Common myeloid progenitor, CD34-positive (primary cell): ENCODE data around the gene SULT1B1.

Experiments used
- CTCF ChIA-PET: fragments of 350-600 bp; sonication (Branson Sonifier 250); formaldehyde crosslinking; loops from one replicate; lab custom pipeline; 2021; ENCODE audit warnings: antibody characterized with exemption; lab: Charles Lee
- POLR2A ChIA-PET: fragments of 350-600 bp; sonication (Branson Sonifier 250); formaldehyde crosslinking; loops from one replicate; lab custom pipeline; 2021; ENCODE audit warnings: antibody characterized with exemption; lab: Charles Lee
- DNase-seq, 3 donors: peaks; one replicate each; pipeline versions ENCODE4 v3.0.0 to v3.0.0-alpha.2; 2013
- H3K27ac ChIP-seq, 2 experiments: 1 replicate in 1 of 2; 2 replicates in 1 of 2; pipeline ENCODE4 v1.7.0; 2013; ENCODE audit warnings: inconsistent platforms in 2 of 2, low read length in 2 of 2, mild to moderate bottlenecking in 2 of 2, low read depth in 1 of 2, moderate library complexity in 1 of 2; ENCODE audit not compliant: severe bottlenecking in 2 of 2, insufficient read depth in 1 of 2, poor library complexity in 1 of 2
- H3K27me3 ChIP-seq, 5 experiments: replicated peaks in 2 of 5; 1 replicate in 3 of 5; 2 replicates in 2 of 5; pipeline versions ENCODE4 v1.6.1 to v1.7.0; 2013; ENCODE audit warnings: low read length in 4 of 5, mild to moderate bottlenecking in 2 of 5, moderate library complexity in 2 of 5, inconsistent platforms in 1 of 5; ENCODE audit not compliant: insufficient read depth in 5 of 5, control insufficient read depth in 4 of 5
- H3K36me3 ChIP-seq, 4 experiments: 1 replicate in 2 of 4; 2 replicates in 2 of 4; pipeline versions ENCODE4 v1.6.1 to v1.7.0; 2013; ENCODE audit warnings: low read length in 3 of 4, control low read depth in 1 of 4, mild to moderate bottlenecking in 1 of 4; ENCODE audit not compliant: control insufficient read depth in 4 of 4, insufficient read depth in 4 of 4
- H3K4me1 ChIP-seq, 4 experiments: 1 replicate in 3 of 4; 2 replicates in 1 of 4; pipeline versions ENCODE4 v1.6.1 to v1.7.1; 2013; ENCODE audit warnings: low read length in 3 of 4, mild to moderate bottlenecking in 3 of 4, control low read depth in 1 of 4, inconsistent platforms in 1 of 4, moderate library complexity in 1 of 4; ENCODE audit not compliant: control insufficient read depth in 4 of 4, insufficient read depth in 4 of 4; ENCODE audit errors: control extremely low read depth in 1 of 4
- H3K4me3 ChIP-seq, 7 experiments: 1 replicate in 4 of 7; 2 replicates in 3 of 7; pipeline versions ENCODE4 v1.5.1 to v1.7.0; 2013; ENCODE audit warnings: mild to moderate bottlenecking in 7 of 7, low read length in 6 of 7, moderate library complexity in 6 of 7, inconsistent platforms in 2 of 7, low read depth in 2 of 7, control low read depth in 1 of 7; ENCODE audit not compliant: insufficient read depth in 4 of 7, control insufficient read depth in 1 of 7; ENCODE audit errors: extremely low read depth in 1 of 7
- H3K9me3 ChIP-seq, 5 experiments: 1 replicate in 4 of 5; 2 replicates in 1 of 5; pipeline versions ENCODE4 v1.6.1 to v1.7.1; 2013; ENCODE audit warnings: low read length in 4 of 5, mild to moderate bottlenecking in 2 of 5, inconsistent platforms in 1 of 5, low read depth in 1 of 5, moderate library complexity in 1 of 5; ENCODE audit not compliant: control insufficient read depth in 4 of 5, insufficient read depth in 2 of 5; ENCODE audit errors: control extremely low read depth in 1 of 5
- WGBS: methylation state at CpG from one replicate; pipeline ENCODE4 v1.1.5; 2013; ENCODE audit not compliant: insufficient coverage; 5-methylcytosine and 5-hydroxymethylcytosine counted together

The SULT1B1 gene

DNA sequence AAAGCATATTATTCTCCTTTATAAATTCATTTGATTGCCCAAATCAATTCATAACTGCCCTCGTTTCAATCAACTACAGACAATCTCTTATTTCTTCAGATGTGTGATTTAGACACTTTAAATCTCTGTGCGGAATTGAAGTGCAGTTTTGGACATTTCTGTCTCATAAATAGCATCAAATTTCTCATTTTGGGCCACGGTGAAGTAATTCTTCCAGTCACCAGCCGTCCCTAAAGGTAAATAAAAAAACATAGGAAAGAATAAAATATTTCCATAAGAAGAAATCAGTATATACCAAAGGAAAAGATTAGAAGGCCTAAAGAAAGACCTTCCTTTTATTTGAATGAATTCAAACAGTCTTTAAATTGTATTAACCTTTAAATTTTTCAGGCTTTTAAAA lies 33.4 kb downstream of the SULT1B1 start:
- Histone ChIP-seq H3K27me3 (no peaks in the 10 kb centered on the region), H3K4me1 (peaks cover 0 to 4% (median 0%) of the 10 kb centered on the region in 4 experiments), H3K27ac (no peak overlapping the region), H3K9me3 (no peaks in the 10 kb centered on the region), H3K4me3 (no peak overlapping the region), H3K36me3 (no peaks in the 10 kb centered on the region)
- POLR2A ChIA-PET = no interaction called here
- no peak for DNase-seq
- 83% methylated on average over 1 of the region's 4 CpGs for WGBS
- CTCF ChIA-PET = no interaction called here

DNA sequence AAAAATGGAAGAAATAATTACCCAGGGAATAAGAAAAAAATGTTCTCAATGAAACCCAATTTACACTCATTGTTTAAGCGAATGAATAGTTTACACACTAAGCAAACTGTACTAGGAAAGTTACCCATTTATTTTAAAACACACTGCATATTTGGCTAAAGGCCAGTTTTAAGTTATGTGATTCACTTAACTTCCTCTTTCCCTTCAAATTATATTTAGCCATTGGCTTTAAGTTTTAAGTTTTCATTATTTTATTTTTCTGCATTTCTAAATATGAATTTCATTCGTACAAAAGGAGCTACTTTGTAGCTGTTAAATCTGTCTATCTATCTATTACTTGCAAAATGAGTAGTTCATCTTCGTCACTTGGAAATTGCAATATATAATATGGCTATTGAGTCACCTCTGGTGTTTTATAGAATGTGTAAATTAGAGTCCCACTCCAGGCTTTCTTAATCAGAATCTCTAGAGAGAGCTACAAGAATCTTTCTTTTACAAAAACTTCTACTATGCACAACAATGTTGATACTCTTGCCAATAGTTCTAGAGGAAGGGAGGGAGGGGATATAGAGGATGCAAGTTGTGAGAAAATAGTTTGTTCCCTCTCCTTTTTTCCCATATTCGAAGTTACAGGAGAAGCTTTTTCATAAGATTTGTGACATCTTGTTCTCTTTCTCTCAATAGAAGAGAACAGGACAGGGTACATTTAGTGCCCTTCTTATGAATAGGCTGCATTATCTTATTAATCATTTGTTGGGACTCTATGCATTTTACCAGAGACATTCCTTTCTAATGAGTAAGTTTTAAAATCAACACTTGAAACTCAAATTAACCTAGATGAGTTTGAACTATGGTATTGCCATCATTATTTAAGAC lies 41.8 kb downstream of the SULT1B1 start:
- Histone ChIP-seq H3K36me3 (no peaks in the 10 kb centered on the region), H3K4me3 (no peak overlapping the region), H3K27ac (no peak overlapping the region), H3K9me3 (no peaks in the 10 kb centered on the region), H3K4me1 (peaks cover 0 to 10% (median 9%) of the 10 kb centered on the region in 4 experiments), H3K27me3 (no peaks in the 10 kb centered on the region)
- CTCF ChIA-PET = interaction anchor here (1.0 kb wide), 1 partner anchor 10 kb away, joined by 3 read pairs; no protein-coding TSS in a partner anchor
- peak; percentile 27 to 80 (median 76) for DNase-seq
- POLR2A ChIA-PET = no interaction called here
- 43% methylated on average over 1 of the region's 4 CpGs for WGBS

DNA sequence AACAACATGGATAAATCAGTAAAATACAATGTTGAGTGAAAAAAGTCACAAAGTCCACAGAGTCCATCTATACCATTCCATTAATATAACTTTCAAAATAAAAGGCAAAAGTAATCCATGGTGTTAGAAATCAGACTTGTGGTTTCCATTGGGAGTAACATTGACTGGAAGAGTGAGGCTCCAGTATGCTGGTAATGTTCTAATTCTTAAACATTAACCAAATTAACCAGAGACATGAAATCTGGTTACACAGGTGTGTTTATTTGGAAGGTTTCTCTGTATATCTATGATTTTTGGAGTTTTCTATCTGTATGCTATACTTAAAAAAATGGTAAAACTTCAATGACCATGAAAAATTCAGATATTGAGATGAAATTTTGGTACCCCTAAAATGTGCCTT lies 42.6 kb downstream of the SULT1B1 start:
- Histone ChIP-seq H3K27ac (no peak overlapping the region), H3K9me3 (no peaks in the 10 kb centered on the region), H3K4me1 (peaks cover 0 to 11% (median 10%) of the 10 kb centered on the region in 4 experiments), H3K4me3 (no peak overlapping the region), H3K36me3 (no peaks in the 10 kb centered on the region), H3K27me3 (no peaks in the 10 kb centered on the region)
- POLR2A ChIA-PET = no interaction called here
- DNase-seq = no peak
- CTCF ChIA-PET = no interaction called here

DNA sequence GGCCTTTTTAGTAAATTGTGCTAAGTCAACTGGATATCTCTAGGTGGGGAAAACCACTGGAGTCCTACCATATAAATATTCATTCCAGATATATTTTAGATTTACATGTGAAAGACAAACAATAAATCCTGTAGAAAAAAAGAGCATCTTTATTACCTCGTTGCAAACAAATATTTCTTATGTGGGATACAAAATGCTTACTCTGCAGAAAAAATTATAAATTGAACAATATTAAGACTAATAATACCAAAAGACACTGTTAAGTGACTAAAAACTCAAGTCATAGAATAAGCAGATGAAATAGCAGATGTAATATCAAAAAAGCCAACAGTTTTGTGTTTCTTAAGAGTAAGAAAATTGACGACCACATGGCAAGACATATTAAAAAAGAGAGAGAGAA lies 43.8 kb downstream of the SULT1B1 start:
- H3K36me3 ChIP-seq = no peaks in the 10 kb centered on the region
- CTCF ChIA-PET = no interaction called here
- no peak overlapping the region for H3K4me3 ChIP-seq
- no peaks in the 10 kb centered on the region for H3K9me3 ChIP-seq
- no CpG with 5 or more reads among the region's 2 CpGs for WGBS
- no peak for DNase-seq
- H3K4me1 ChIP-seq = peaks cover 0 to 11% (median 10%) of the 10 kb centered on the region in 4 experiments
- no peaks in the 10 kb centered on the region for H3K27me3 ChIP-seq
- POLR2A ChIA-PET = no interaction called here
- no peak overlapping the region for H3K27ac ChIP-seq

DNA sequence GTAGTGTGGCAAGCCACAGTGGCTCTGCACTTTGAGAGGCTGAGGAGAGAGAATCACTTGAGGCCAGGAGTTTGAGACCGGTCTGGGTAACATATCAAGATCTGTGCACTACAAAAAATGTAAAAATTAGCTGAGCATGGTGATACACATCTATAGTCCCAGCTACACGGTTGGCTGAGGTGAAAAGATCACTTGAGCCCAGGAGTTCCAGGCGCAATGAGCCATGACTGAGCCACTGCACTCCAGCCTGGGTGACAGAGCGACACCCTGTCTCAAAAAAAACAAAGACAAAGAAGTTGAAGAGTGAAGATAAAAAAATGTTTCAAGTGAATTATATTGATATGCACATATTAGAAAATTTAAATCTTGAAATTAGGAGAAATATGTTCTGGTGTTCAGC lies 46.3 kb downstream of the SULT1B1 start:
- H3K27me3 ChIP-seq = no peaks in the 10 kb centered on the region
- POLR2A ChIA-PET = no interaction called here
- CTCF ChIA-PET = interaction anchor here (0.8 to 3.3 kb wide), 2 partner anchors 22 to 166 kb away, joined by 3 to 10 read pairs; no protein-coding TSS in a partner anchor
- no peak overlapping the region for H3K4me3 ChIP-seq
- 96% methylated on average over 2 of the region's 4 CpGs for WGBS
- H3K9me3 ChIP-seq = peaks cover 0 to 2% (median 0%) of the 10 kb centered on the region in 5 experiments
- DNase-seq = no peak
- peaks cover 0 to 11% (median 10%) of the 10 kb centered on the region in 4 experiments for H3K4me1 ChIP-seq
- H3K27ac ChIP-seq = no peak overlapping the region
- no peaks in the 10 kb centered on the region for H3K36me3 ChIP-seq

DNA sequence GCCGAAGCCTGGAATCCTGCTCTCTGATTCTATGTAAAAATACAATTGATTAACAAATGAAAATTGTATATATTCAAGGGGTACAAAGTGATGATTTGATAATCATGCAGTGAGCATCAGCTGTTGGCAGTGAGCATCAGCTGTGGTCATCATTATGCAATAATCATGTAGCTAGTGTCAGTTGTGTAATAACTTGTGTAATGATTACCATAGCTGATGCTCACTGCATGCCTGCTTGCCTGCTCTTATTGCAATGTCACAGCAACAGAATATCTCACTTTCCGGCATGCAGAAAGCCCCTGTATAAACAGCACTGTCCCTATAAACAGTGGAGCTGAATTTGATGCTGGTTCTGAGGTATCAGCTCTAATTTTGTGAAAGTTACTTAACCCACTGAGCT lies 46.8 kb downstream of the SULT1B1 start:
- no peaks in the 10 kb centered on the region for H3K27me3 ChIP-seq
- ChIA-PET POLR2A (no interaction called here), CTCF (interaction anchor here (0.8 to 3.3 kb wide), 2 partner anchors 22 to 166 kb away, joined by 3 to 10 read pairs; no protein-coding TSS in a partner anchor)
- H3K4me3 ChIP-seq = no peak overlapping the region
- peaks cover 0 to 2% (median 0%) of the 10 kb centered on the region in 5 experiments for H3K9me3 ChIP-seq
- no peaks in the 10 kb centered on the region for H3K36me3 ChIP-seq
- peak in 2 of 3 donors; percentile 13 to 21 for DNase-seq
- peaks cover 0 to 6% (median 6%) of the 10 kb centered on the region in 4 experiments for H3K4me1 ChIP-seq
- no peak overlapping the region for H3K27ac ChIP-seq
- no CpG with 5 or more reads among the region's 2 CpGs for WGBS

DNA sequence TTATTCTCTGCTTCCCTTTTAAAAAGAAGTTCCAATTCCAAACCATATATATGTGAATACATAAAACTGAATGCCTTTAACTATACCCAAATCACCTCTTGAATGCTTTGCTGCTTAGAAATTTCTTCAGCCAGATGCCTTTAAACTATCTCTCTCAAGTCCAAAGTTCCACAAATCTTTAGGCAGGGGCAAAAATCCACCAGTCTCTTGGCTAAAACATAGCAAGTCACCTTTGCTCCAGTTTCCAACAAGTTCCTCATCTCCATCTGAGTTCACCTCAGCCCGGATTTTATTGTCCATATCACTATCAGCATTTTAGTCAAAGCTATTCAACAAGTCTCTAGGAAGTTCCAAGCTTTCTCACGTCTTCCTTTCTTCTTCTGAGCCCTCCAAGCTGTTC lies 49.8 kb downstream of the SULT1B1 start:
- ChIA-PET CTCF (no interaction called here), POLR2A (no interaction called here)
- Histone ChIP-seq H3K4me1 (peaks cover 0 to 3% (median 0%) of the 10 kb centered on the region in 4 experiments), H3K4me3 (no peak overlapping the region), H3K27ac (no peak overlapping the region), H3K36me3 (no peaks in the 10 kb centered on the region), H3K9me3 (peaks cover 0 to 2% (median 0%) of the 10 kb centered on the region in 5 experiments), H3K27me3 (no peaks in the 10 kb centered on the region)
- DNase-seq = no peak
- 100% methylated on average over 2 of the region's 2 CpGs for WGBS
